Peyer's patch (tissue), 4 donors: ENCODE data around the gene ELAVL1.

Experiments
- CTCF ChIP-seq, 6 experiments: fragments of 450-650 bp in 4 of 6; fragments of 200-600 bp in 2 of 6; sonication (generic) in 1 of 6; IDR thresholded peaks; one replicate each; pipeline ENCODE4 v1.5.1; 2017 to 2019; ENCODE audit warnings: antibody characterized with exemption in 6 of 6, mild to moderate bottlenecking in 3 of 6, moderate library complexity in 1 of 6
- POLR2A ChIP-seq, 2 donors: fragments of 450-650 bp; IDR thresholded peaks; one replicate each; pipeline ENCODE4 v1.5.1; 2017; ENCODE audit warnings: antibody characterized with exemption in 2 of 2, mild to moderate bottlenecking in 2 of 2, moderate library complexity in 2 of 2

GRCh38 chr19:7999376-7999775, 6.1 kb downstream of the ELAVL1 start:
- TF ChIP-seq POLR2A (IDR thresholded peaks at IDR 0.05) = no peak
- TF ChIP-seq CTCF (IDR thresholded peaks at IDR 0.05) = no peak
